DND-41 (cell line): ENCODE data around the gene HRH1.

Source experiments
- EZH2 ChIP-seq: IDR thresholded peaks from 3 replicates; pipeline ENCODE4 v1.6.1; 2012; ENCODE audit warnings: borderline replicate concordance, low read depth, mild to moderate bottlenecking, moderate library complexity, low read length, inconsistent platforms; ENCODE audit not compliant: severe bottlenecking
- TF ChIP-seq, protein P1 (sequence below): IDR thresholded peaks from 2 replicates; pipeline ENCODE4 v1.5.1; 2012; ENCODE audit warnings: borderline replicate concordance, low read length, moderate library complexity, mild to moderate bottlenecking; ENCODE audit not compliant: poor library complexity, severe bottlenecking; ENCODE audit errors: extremely low read depth

DNA sequence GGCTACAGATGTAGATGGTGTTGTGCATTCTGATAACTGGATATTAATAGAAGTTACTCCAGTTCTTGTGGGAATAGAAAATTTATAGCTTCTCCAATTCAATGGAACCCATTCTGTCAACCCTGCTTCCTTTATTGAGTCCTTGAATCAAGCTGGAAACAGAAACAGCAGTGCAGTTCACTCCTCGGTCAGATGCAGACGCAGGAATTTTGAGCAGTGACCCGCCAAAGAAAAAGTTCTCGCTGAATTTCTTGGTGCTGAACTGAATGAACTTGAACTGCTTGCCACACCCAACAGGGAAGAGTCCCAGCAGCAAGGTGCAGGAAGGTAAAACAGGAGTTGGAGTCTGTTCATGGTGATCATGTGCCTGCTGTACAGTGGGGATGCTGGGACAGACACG lies 10.3 kb downstream of the HRH1 start:
- TF ChIP-seq, protein P1, sequence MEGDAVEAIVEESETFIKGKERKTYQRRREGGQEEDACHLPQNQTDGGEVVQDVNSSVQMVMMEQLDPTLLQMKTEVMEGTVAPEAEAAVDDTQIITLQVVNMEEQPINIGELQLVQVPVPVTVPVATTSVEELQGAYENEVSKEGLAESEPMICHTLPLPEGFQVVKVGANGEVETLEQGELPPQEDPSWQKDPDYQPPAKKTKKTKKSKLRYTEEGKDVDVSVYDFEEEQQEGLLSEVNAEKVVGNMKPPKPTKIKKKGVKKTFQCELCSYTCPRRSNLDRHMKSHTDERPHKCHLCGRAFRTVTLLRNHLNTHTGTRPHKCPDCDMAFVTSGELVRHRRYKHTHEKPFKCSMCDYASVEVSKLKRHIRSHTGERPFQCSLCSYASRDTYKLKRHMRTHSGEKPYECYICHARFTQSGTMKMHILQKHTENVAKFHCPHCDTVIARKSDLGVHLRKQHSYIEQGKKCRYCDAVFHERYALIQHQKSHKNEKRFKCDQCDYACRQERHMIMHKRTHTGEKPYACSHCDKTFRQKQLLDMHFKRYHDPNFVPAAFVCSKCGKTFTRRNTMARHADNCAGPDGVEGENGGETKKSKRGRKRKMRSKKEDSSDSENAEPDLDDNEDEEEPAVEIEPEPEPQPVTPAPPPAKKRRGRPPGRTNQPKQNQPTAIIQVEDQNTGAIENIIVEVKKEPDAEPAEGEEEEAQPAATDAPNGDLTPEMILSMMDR: no peak
- TF ChIP-seq EZH2: no peak
